ENCODE data around the gene PTPN23. TPM values are rescaled to one million over a fixed set of nuclear protein-coding genes. Genes with fewer than 3 reads are reported as not detected.

Gene PTPN23
- polyA plus RNA-seq, 3 donors, result 1.2 to 13.7 (median 1.3) TPM

DNA sequence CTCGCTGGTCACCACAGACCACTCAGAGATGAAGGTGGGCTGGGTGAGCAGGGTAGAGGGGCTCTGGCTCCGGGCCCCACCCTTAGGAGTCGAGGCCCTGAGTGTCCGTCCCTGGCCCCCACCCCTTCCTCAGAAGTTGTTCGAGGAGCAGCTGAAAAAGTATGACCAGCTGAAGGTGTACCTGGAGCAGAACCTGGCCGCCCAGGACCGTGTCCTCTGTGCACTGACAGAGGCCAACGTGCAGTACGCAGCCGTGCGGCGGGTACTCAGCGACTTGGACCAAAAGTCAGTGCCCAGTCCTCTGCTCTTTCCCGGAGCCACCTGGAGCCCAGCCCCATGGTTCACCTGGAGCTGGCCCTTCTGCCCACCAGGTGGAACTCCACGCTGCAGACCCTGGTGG is 28.5 kb downstream of the PTPN23 start:
- H4K20me1 ChIP-seq (ENCODE audit: insufficient read depth, low read length), result peaks cover 52% of the 10 kb centered on the region
- DNase-seq, result no peak
- TF ChIP-seq, protein P1, sequence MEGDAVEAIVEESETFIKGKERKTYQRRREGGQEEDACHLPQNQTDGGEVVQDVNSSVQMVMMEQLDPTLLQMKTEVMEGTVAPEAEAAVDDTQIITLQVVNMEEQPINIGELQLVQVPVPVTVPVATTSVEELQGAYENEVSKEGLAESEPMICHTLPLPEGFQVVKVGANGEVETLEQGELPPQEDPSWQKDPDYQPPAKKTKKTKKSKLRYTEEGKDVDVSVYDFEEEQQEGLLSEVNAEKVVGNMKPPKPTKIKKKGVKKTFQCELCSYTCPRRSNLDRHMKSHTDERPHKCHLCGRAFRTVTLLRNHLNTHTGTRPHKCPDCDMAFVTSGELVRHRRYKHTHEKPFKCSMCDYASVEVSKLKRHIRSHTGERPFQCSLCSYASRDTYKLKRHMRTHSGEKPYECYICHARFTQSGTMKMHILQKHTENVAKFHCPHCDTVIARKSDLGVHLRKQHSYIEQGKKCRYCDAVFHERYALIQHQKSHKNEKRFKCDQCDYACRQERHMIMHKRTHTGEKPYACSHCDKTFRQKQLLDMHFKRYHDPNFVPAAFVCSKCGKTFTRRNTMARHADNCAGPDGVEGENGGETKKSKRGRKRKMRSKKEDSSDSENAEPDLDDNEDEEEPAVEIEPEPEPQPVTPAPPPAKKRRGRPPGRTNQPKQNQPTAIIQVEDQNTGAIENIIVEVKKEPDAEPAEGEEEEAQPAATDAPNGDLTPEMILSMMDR (IDR thresholded peaks at IDR 0.05), result no peak
- intact Hi-C loops (cut with micrococcal nuclease), result no loop called here
- 96% methylated on average over 11 of the region's 15 CpGs for WGBS (ENCODE audit: insufficient coverage)
- peaks cover 9 to 12% of the 10 kb centered on the region in 2 donors for H3K4me1 ChIP-seq (ENCODE audit: control insufficient read depth in 1 of 2, insufficient read depth in 2 of 2, low read length in 2 of 2)
- no peak overlapping the region for H3K4me3 Mint-ChIP-seq
- no peak overlapping the region for H3K4me2 ChIP-seq (replicated peaks; ENCODE audit: extremely low read depth, low read length, poor library complexity, severe bottlenecking)
- H3K79me2 ChIP-seq (ENCODE audit: insufficient read depth, low read length), result no peaks in the 10 kb centered on the region
- no peak overlapping the region for H3K9ac ChIP-seq (ENCODE audit: insufficient read depth, low read length, poor library complexity, severe bottlenecking)
- H3K36me3 ChIP-seq (replicated peaks in 1 of 2; ENCODE audit: control insufficient read depth in 1 of 2, insufficient read depth in 2 of 2, low read length in 2 of 2), result peaks cover 88 to 96% of the 10 kb centered on the region in 2 donors
- H3K9me3 ChIP-seq (replicated peaks in 1 of 2; ENCODE audit: control insufficient read depth in 1 of 2, insufficient read depth in 1 of 2, low read length in 2 of 2), result no peaks in the 10 kb centered on the region
- H3K4me1 Mint-ChIP-seq, result peaks cover 12% of the 10 kb centered on the region
- H3K4me3 ChIP-seq (replicated peaks in 1 of 3; ENCODE audit: low read depth in 2 of 3, low read length in 3 of 3), result no peak overlapping the region
- H3K9me3 Mint-ChIP-seq, result peaks cover 0 to 3% (median 0%) of the 10 kb centered on the region in 7 donors
- H3K27ac ChIP-seq (ENCODE audit: low read depth in 1 of 2, low read length in 2 of 2), result no peak overlapping the region
- peaks cover 58 to 88% of the 10 kb centered on the region in 2 donors for H3K36me3 Mint-ChIP-seq
- H3K27me3 ChIP-seq (ENCODE audit: control insufficient read depth in 2 of 2, insufficient read depth in 2 of 2, low read length in 2 of 2), result no peaks in the 10 kb centered on the region
- H3K27me3 Mint-ChIP-seq (ENCODE audit: low read depth in 3 of 3), result peaks cover 0 to 1% (median 0%) of the 10 kb centered on the region in 3 donors
- H2AFZ ChIP-seq (ENCODE audit: insufficient read depth, low read depth, low read length, poor library complexity, severe bottlenecking), result no peak overlapping the region
- H3K27ac Mint-ChIP-seq, result no peak overlapping the region

DNA sequence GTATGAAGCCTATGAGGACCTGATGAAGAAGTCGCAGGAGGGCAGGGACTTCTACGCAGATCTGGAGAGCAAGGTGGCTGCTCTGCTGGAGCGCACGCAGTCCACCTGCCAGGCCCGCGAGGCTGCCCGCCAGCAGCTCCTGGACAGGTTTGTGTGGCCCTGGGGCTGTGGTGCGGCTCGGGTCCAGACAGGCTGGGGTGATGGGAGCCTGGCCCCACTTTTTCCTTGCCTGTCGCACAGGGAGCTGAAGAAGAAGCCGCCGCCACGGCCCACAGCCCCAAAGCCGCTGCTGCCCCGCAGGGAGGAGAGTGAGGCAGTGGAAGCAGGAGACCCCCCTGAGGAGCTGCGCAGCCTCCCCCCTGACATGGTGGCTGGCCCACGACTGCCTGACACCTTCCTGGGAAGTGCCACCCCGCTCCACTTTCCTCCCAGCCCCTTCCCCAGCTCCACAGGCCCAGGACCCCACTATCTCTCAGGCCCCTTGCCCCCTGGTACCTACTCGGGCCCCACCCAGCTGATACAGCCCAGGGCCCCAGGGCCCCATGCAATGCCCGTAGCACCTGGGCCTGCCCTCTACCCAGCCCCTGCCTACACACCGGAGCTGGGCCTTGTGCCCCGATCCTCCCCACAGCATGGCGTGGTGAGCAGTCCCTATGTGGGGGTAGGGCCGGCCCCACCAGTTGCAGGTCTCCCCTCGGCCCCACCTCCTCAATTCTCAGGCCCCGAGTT is 29.0 kb downstream of the PTPN23 start:
- Histone ChIP-seq H3K79me2 (ENCODE audit: insufficient read depth, low read length) (no peaks in the 10 kb centered on the region), H3K4me1 (ENCODE audit: control insufficient read depth in 1 of 2, insufficient read depth in 2 of 2, low read length in 2 of 2) (peaks cover 9 to 12% of the 10 kb centered on the region in 2 donors), H2AFZ (ENCODE audit: insufficient read depth, low read depth, low read length, poor library complexity, severe bottlenecking) (no peak overlapping the region), H3K4me3 (replicated peaks in 1 of 3; ENCODE audit: low read depth in 2 of 3, low read length in 3 of 3) (no peak overlapping the region), H3K9me3 (replicated peaks in 1 of 2; ENCODE audit: control insufficient read depth in 1 of 2, insufficient read depth in 1 of 2, low read length in 2 of 2) (no peaks in the 10 kb centered on the region), H3K9ac (ENCODE audit: insufficient read depth, low read length, poor library complexity, severe bottlenecking) (no peak overlapping the region), H3K36me3 (replicated peaks in 1 of 2; ENCODE audit: control insufficient read depth in 1 of 2, insufficient read depth in 2 of 2, low read length in 2 of 2) (peaks cover 90 to 97% of the 10 kb centered on the region in 2 donors), H4K20me1 (ENCODE audit: insufficient read depth, low read length) (peaks cover 51% of the 10 kb centered on the region), H3K27ac (ENCODE audit: low read depth in 1 of 2, low read length in 2 of 2) (no peak overlapping the region), H3K4me2 (replicated peaks; ENCODE audit: extremely low read depth, low read length, poor library complexity, severe bottlenecking) (no peak overlapping the region), H3K27me3 (ENCODE audit: control insufficient read depth in 2 of 2, insufficient read depth in 2 of 2, low read length in 2 of 2) (no peaks in the 10 kb centered on the region)
- DNase-seq, result no peak
- H3K36me3 Mint-ChIP-seq, result peaks cover 61 to 91% of the 10 kb centered on the region in 2 donors
- peaks cover 12% of the 10 kb centered on the region for H3K4me1 Mint-ChIP-seq
- H3K9me3 Mint-ChIP-seq, result peaks cover 0 to 3% (median 0%) of the 10 kb centered on the region in 7 donors
- no peak overlapping the region for H3K4me3 Mint-ChIP-seq
- peaks cover 0 to 1% (median 0%) of the 10 kb centered on the region in 3 donors for H3K27me3 Mint-ChIP-seq (ENCODE audit: low read depth in 3 of 3)
- H3K27ac Mint-ChIP-seq, result no peak overlapping the region
- WGBS (ENCODE audit: insufficient coverage), result 100% methylated on average over 12 of the region's 26 CpGs
- intact Hi-C loops (cut with micrococcal nuclease), result no loop called here
- TF ChIP-seq, protein P1 (IDR thresholded peaks at IDR 0.05), result no peak
